Measurements from ENCODE around the gene LARGE2.

The LARGE2 gene

DNA sequence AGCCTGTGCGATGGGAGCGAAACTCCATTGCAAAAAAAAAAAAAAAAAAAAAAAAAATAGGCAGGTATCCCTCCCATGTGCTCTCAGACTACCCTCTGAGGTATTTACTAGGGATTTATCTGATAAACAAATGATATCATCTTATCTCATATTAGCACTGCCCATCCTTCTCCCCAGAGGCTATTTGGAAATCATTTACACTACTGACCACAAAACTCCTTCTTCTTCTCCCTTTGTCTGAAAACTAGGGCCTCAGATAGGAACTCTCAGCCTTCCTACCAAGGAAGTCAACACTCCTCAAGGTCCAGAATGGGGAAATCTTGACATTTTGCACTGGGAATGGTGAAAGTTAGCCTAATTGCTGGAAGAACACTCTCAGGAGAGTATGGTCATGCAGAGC is 46.4 kb downstream of the LARGE2 start:
- DNase-seq, result no peak

DNA sequence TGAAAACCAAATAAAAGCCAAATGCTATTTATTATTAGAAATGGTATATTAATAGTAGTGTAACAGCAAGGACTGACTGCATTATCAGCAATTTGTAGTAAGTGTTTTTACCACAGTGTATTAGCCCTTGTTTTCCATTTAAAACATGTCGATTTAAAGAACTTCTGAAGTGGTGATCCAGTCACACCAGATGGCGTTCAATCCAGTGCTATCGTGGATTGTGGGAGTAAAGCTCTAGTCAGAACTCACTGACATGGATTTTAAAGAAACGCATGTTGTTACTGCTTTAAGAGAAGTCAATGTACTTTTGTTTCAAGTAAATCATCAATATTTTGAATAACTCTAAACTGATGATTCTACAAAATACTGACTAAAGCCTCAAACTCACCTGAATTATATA is 51.1 kb downstream of the LARGE2 start:
- DNase-seq, result no peak

DNA sequence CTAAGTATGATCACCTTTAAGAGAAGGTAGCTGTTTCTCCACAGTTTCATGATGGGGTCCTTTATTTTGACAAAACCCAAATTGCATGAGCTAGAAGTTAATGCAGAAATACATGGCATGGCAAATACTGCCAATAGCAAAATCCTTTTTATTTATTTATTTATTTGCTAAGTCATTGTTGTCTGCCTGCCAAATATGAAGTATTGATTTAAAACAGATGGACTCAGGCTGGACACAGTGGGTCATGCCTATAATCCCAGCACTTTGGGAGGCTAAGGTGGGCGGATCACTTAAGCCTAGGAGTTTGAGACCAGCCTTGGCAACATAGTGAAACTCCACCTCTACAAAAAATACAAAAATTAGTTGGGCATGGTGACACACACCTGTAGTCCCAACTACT is 52.4 kb downstream of the LARGE2 start:
- no peak for DNase-seq
